DMS79 treated with DMSO at 0.1 percent for 48 hours (cell line): ENCODE results near the gene PAK5.

ENCODE experiments used
- DNase-seq: peaks from one replicate; lab custom pipeline; 2025; lab: John Stamatoyannopoulos, UW

PAK5 gene

GRCh38 chr20:9517297-9518162, 321.3 kb downstream of the PAK5 start:
- peak; percentile 35 for DNase-seq

GRCh38 chr20:9516234-9516871, 322.5 kb downstream of the PAK5 start:
- DNase-seq, result no peak

GRCh38 chr20:9515741-9516233, 323.1 kb downstream of the PAK5 start:
- DNase-seq, result no peak

GRCh38 chr20:9515214-9515585, 323.7 kb downstream of the PAK5 start:
- no peak for DNase-seq

- no peak for DNase-seq
These were observed 324.2 kb downstream of the PAK5 start, which contains the start of gene LAMP5 for GRCh38 chr20:9514461-9515213. LAMP5 (plus strand) TSS chr20:9514590; CDS start chr20:9514853, 263 bp downstream.

GRCh38 chr20:9514072-9514460, 324.8 kb downstream of the PAK5 start:
- DNase-seq, result no peak

GRCh38 chr20:9510911-9511310, 328.0 kb downstream of the PAK5 start:
- no peak for DNase-seq

GRCh38 chr20:9509246-9509645, 329.6 kb downstream of the PAK5 start:
- no peak for DNase-seq

GRCh38 chr20:9508696-9509178, 330.1 kb downstream of the PAK5 start:
- DNase-seq, result no peak

GRCh38 chr20:9508240-9508661, 330.6 kb downstream of the PAK5 start:
- no peak for DNase-seq

- no peak for DNase-seq
These were observed 331.2 kb downstream of the PAK5 start for GRCh38 chr20:9507544-9508239.

- no peak for DNase-seq
These were observed 331.9 kb downstream of the PAK5 start for GRCh38 chr20:9506964-9507369.

GRCh38 chr20:9506280-9506821, 332.5 kb downstream of the PAK5 start:
- no peak for DNase-seq

- DNase-seq, result no peak
These were observed 335.2 kb downstream of the PAK5 start for GRCh38 chr20:9503526-9504245.

GRCh38 chr20:9501473-9501872, 337.4 kb downstream of the PAK5 start:
- DNase-seq, result no peak

GRCh38 chr20:9500121-9500520, 338.8 kb downstream of the PAK5 start:
- no peak for DNase-seq

- no peak for DNase-seq
These were observed 339.6 kb downstream of the PAK5 start for GRCh38 chr20:9499126-9499899.

GRCh38 chr20:9498322-9498721, 340.6 kb downstream of the PAK5 start:
- DNase-seq, result no peak

GRCh38 chr20:9496155-9496554, 342.7 kb downstream of the PAK5 start:
- DNase-seq, result no peak

GRCh38 chr20:9495701-9496100, 343.2 kb downstream of the PAK5 start:
- DNase-seq, result no peak
